Loucy (cell line): ENCODE results near the gene MAP3K12.

Experiments used
- CTCF ChIP-seq: fragments of 200-600 bp; sonication (generic); conservative IDR thresholded peaks from 2 replicates; pipeline ENCODE4 v1.5.1; 2014; ENCODE audit warnings: mild to moderate bottlenecking, antibody characterized with exemption, low read length
- EZH2phosphoT487 ChIP-seq: fragments of 200-600 bp; IDR thresholded peaks from 2 replicates; pipeline ENCODE4 v1.6.1; 2018; ENCODE audit warnings: antibody characterized with exemption, mild to moderate bottlenecking, moderate library complexity, borderline replicate concordance

- TF ChIP-seq EZH2phosphoT487 (no peak), CTCF (peak; percentile 88)
Measured at GRCh38 chr12:53451661-53452158, 47.5 kb downstream of the MAP3K12 start, which contains the start of gene PCBP2.
